Tibial nerve (tissue), 4 donors: ENCODE measurements around the gene NXPE4. TPM values are rescaled to one million over a fixed set of nuclear protein-coding genes. Genes with fewer than 3 reads are reported as not detected.
"Not testable (repeated sequence)": the region's sequence is repeated elsewhere in the genome, so short reads cannot be mapped to it uniquely, and the experiment has no call there.

Experiments used
- DNase-seq, 2 donors: peaks; one replicate each; pipeline ENCODE4 v3.0.0-alpha.2; 2019; ENCODE audit warnings: low spot score in 2 of 2
- H3K27ac ChIP-seq, 4 donors: fragments of 200-600 bp; sonication (generic) in 3 of 4; one replicate each; pipeline ENCODE4 v1.5.1; 2017 to 2019; ENCODE audit warnings: mild to moderate bottlenecking in 1 of 4
- H3K27me3 ChIP-seq, 2 donors: fragments of 200-600 bp; sonication (generic) in 1 of 2; one replicate each; pipeline versions ENCODE4 v1.5.1 to v1.6.0; 2017 to 2019
- H3K36me3 ChIP-seq, 3 donors: fragments of 200-600 bp; sonication (generic); one replicate each; pipeline ENCODE4 v1.5.1; 2018 to 2019
- H3K4me1 ChIP-seq, 4 donors: fragments of 200-600 bp; sonication (generic) in 3 of 4; one replicate each; pipeline ENCODE4 v1.5.1; 2017 to 2019
- H3K4me3 ChIP-seq, 4 donors: fragments of 200-600 bp; sonication (generic) in 3 of 4; one replicate each; pipeline ENCODE4 v1.5.1; 2017 to 2019; ENCODE audit warnings: mild to moderate bottlenecking in 1 of 4, moderate library complexity in 1 of 4
- H3K9me3 ChIP-seq, 4 donors: fragments of 200-600 bp; sonication (generic) in 3 of 4; one replicate each; pipeline ENCODE4 v1.5.1; 2017 to 2019
- CTCF ChIP-seq, 5 experiments: fragments of 200-600 bp in 3 of 5; fragments of 450-650 bp in 2 of 5; sonication (generic) in 3 of 5; IDR thresholded peaks; one replicate each; pipeline ENCODE4 v1.5.1; 2016 to 2019; ENCODE audit warnings: antibody characterized with exemption in 5 of 5, mild to moderate bottlenecking in 3 of 5, moderate library complexity in 2 of 5
- EP300 ChIP-seq, 2 donors: sonication (generic); formaldehyde crosslinking; IDR thresholded peaks; one replicate each; pipeline ENCODE4 v1.6.1; 2017; ENCODE audit warnings: antibody characterized with exemption in 2 of 2, mild to moderate bottlenecking in 1 of 2
- POLR2A ChIP-seq, 2 donors: fragments of 450-650 bp; IDR thresholded peaks; one replicate each; pipeline ENCODE4 v1.6.1; 2017; ENCODE audit warnings: antibody characterized with exemption in 2 of 2, mild to moderate bottlenecking in 2 of 2, moderate library complexity in 2 of 2
- WGBS, 2 donors: methylation state at CpG; one replicate each; pipeline ENCODE4 v1.1.5; 2018; 5-methylcytosine and 5-hydroxymethylcytosine counted together
- total RNA-seq, 4 donors: library from RNA; depleted of rRNA; stranded (reverse); fragments of >200 nt; gene quantifications; one replicate each; pipeline ENCODE4 v1.1.0, GENCODE V29; 2016

The NXPE4 gene
- total RNA-seq, 4 donors from 2014 or later = not detected

DNA sequence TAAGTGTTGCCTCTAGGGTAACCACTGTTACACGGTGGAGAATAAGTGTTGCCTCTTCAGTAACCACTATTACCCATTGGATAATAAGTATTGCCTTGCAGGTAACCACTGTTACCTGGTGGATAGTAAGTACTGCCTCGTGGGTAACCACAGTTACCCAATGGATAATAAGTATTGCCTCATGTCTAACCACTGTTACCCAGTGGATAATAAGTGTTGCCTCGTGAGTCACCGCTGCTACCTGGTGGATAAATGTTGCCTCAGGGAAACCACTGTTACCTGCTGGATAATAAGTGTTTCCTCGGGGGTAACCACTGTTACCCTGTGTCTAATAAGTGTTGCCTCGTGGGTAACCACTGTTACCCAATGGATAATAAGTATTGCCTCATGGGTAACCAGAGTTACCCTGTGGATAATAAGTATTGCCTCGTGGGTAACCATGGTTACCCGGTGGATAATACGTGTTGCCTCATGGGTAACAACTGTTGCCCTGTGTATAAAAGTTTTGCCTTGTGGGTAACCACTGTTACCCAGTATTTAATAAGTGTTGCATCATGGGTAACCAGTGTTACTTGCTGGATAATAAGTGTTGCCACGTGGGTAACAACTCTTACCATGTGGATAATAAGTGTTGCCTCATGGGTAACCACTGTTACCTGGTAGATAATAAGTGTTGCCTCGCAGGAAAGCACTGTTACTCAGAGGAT is 12.3 kb upstream of the NXPE4 start:
- Histone ChIP-seq H3K27me3 (no peaks in the 10 kb centered on the region), H3K27ac (no peak overlapping the region), H3K36me3 (no peaks in the 10 kb centered on the region), H3K4me1 (no peaks in the 10 kb centered on the region), H3K4me3 (no peak overlapping the region), H3K9me3 (peaks cover 0 to 41% (median 0%) of the 10 kb centered on the region in 4 donors)
- TF ChIP-seq EP300 (IDR thresholded peaks at IDR 0.05) (no peak), POLR2A (IDR thresholded peaks at IDR 0.05) (no peak), CTCF (IDR thresholded peaks at IDR 0.05) (no peak)
- 86 to 92% methylated on average over 11 of the region's 11 CpGs for WGBS, 2 donors
- no peak for DNase-seq

- not testable (repeated sequence) for H3K4me1 ChIP-seq, H3K27me3 ChIP-seq
- 80 to 88% methylated on average over 5 of the region's 5 CpGs for WGBS, 2 donors
Observed at GRCh38 chr11:114606802-114607075, 11.2 kb upstream of the NXPE4 start.

GRCh38 chr11:114606003-114606801 is 10.6 kb upstream of the NXPE4 start:
- no peak for DNase-seq
- 92 to 96% methylated on average over 9 of the region's 9 CpGs for WGBS, 2 donors
- H3K4me3 ChIP-seq = no peak overlapping the region
- no peak overlapping the region for H3K27ac ChIP-seq
- no peak for TF ChIP-seq EP300 (IDR thresholded peaks at IDR 0.05)
- no peak for TF ChIP-seq POLR2A (IDR thresholded peaks at IDR 0.05)
- no peak for TF ChIP-seq CTCF (IDR thresholded peaks at IDR 0.05)
- H3K36me3 ChIP-seq = no peaks in the 10 kb centered on the region
- no peaks in the 10 kb centered on the region for H3K4me1 ChIP-seq
- no peaks in the 10 kb centered on the region for H3K27me3 ChIP-seq
- peaks cover 0 to 41% (median 0%) of the 10 kb centered on the region in 4 donors for H3K9me3 ChIP-seq

More at GRCh38 chr11:114606802-114607075, 11.2 kb upstream of the NXPE4 start:
- not testable (repeated sequence) for DNase-seq, H3K27ac ChIP-seq, H3K4me3 ChIP-seq, H3K36me3 ChIP-seq
- peaks cover 0 to 41% (median 0%) of the 10 kb centered on the region in 4 donors for H3K9me3 ChIP-seq

- TF ChIP-seq CTCF (IDR thresholded peaks at IDR 0.05) (no peak), EP300 (IDR thresholded peaks at IDR 0.05) (no peak), POLR2A (IDR thresholded peaks at IDR 0.05) (no peak)
Observed at GRCh38 chr11:114605370-114605769, 9.8 kb upstream of the NXPE4 start.

DNA sequence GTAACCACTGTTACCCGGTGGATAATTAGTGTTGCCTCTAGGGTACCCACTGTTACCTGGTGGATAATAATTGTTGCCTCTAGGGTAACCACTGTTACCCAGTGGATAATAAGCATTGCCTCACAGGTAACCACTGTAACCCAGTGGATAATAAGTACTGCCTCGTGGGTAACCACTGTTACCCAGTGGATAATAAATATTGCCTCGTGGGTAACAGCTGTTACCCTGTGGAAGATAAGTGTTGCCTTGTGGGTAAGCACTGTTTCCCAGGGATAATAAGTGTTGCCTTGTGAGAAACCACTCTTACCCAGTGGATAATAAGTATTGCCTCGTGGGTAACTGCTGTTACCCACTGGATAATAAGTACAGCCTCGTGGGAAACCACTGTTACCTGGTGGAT is 9.3 kb upstream of the NXPE4 start:
- H3K9me3 ChIP-seq = peaks cover 0 to 41% (median 0%) of the 10 kb centered on the region in 4 donors
- no peak overlapping the region for H3K4me3 ChIP-seq
- 80 to 86% methylated on average over 5 of the region's 5 CpGs for WGBS, 2 donors
- DNase-seq = no peak
- no peaks in the 10 kb centered on the region for H3K27me3 ChIP-seq
- no peak overlapping the region for H3K27ac ChIP-seq
- TF ChIP-seq EP300 (IDR thresholded peaks at IDR 0.05) (no peak), CTCF (IDR thresholded peaks at IDR 0.05) (no peak), POLR2A (IDR thresholded peaks at IDR 0.05) (no peak)
- H3K36me3 ChIP-seq = no peaks in the 10 kb centered on the region
- no peaks in the 10 kb centered on the region for H3K4me1 ChIP-seq

More at GRCh38 chr11:114605370-114605769, 9.8 kb upstream of the NXPE4 start:
- no peak for DNase-seq
- Histone ChIP-seq H3K9me3 (peaks cover 0 to 41% (median 0%) of the 10 kb centered on the region in 4 donors), H3K36me3 (no peaks in the 10 kb centered on the region), H3K4me3 (no peak overlapping the region), H3K4me1 (no peaks in the 10 kb centered on the region), H3K27me3 (no peaks in the 10 kb centered on the region), H3K27ac (no peak overlapping the region)
- WGBS, 2 donors = 91 to 96% methylated on average over 10 of the region's 10 CpGs
